Esophagus (tissue), 2 donors: Measurements from ENCODE around the gene C17orf113. TPM values are rescaled to one million over a fixed set of nuclear protein-coding genes. Genes with fewer than 3 reads are reported as not detected.
"Not testable (repeated sequence)": the region's sequence is repeated elsewhere in the genome, so short reads cannot be mapped to it uniquely, and the experiment has no call there.

ENCODE experiments used
- H3K27ac ChIP-seq, 2 donors: one replicate each; pipeline ENCODE4 v1.5.1; 2013; ENCODE audit warnings: low read depth in 2 of 2, mild to moderate bottlenecking in 2 of 2, inconsistent platforms in 1 of 2, low read length in 1 of 2, moderate library complexity in 1 of 2
- H3K27me3 ChIP-seq, 2 donors: one replicate each; pipeline ENCODE4 v1.6.1; 2013; ENCODE audit warnings: low read length in 2 of 2, control low read depth in 1 of 2, mild to moderate bottlenecking in 1 of 2; ENCODE audit not compliant: insufficient read depth in 2 of 2, control insufficient read depth in 1 of 2
- H3K36me3 ChIP-seq, 2 donors: one replicate each; pipeline ENCODE4 v1.6.1; 2013; ENCODE audit warnings: low read length in 1 of 2; ENCODE audit not compliant: control insufficient read depth in 2 of 2, insufficient read depth in 2 of 2
- H3K4me1 ChIP-seq, 2 donors: one replicate each; pipeline ENCODE4 v1.6.1; 2013; ENCODE audit warnings: low read length in 1 of 2; ENCODE audit not compliant: control insufficient read depth in 2 of 2, insufficient read depth in 2 of 2
- H3K4me3 ChIP-seq, 2 donors: one replicate each; pipeline ENCODE4 v1.5.1; 2013; ENCODE audit warnings: low read length in 2 of 2, mild to moderate bottlenecking in 2 of 2, low read depth in 1 of 2, moderate library complexity in 1 of 2
- H3K9me3 ChIP-seq, 2 donors: one replicate each; pipeline ENCODE4 v1.6.1; 2013; ENCODE audit warnings: mild to moderate bottlenecking in 2 of 2, low read depth in 1 of 2, low read length in 1 of 2, moderate library complexity in 1 of 2; ENCODE audit not compliant: control insufficient read depth in 2 of 2, insufficient read depth in 1 of 2
- WGBS, 2 donors: extraction: QIAGEN DNeasy Blood & Tissue Kit; methylation state at CpG; one replicate each; pipeline ENCODE4 v1.1.7; 2013; 5-methylcytosine and 5-hydroxymethylcytosine counted together
- polyA plus RNA-seq, 2 donors: library from polyadenylated mRNA; stranded (reverse); fragments of 200-250 nt; gene quantifications; one replicate each; pipeline ENCODE4 v1.2.3, GENCODE V29; 2013
- donor health status: healthy with polysubstance abuse.
- donor health status: Bipolar disorder and iron deficiency.

Gene C17orf113
- polyA plus RNA-seq, 2 donors = 0.32 to 0.39 TPM

GRCh38 chr17:42028791-42029127, 21.6 kb downstream of the C17orf113 start:
- Histone ChIP-seq H3K4me3 (no peak overlapping the region), H3K36me3 (peaks cover 0 to 6% of the 10 kb centered on the region in 2 donors), H3K27me3 (no peaks in the 10 kb centered on the region), H3K4me1 (peaks cover 0 to 7% of the 10 kb centered on the region in 2 donors), H3K27ac (no peak overlapping the region), H3K9me3 (no peaks in the 10 kb centered on the region)
- 75 to 80% methylated on average over 7 of the region's 7 CpGs for WGBS, 2 donors

- H3K9me3 ChIP-seq = no peaks in the 10 kb centered on the region
- no peaks in the 10 kb centered on the region for H3K27me3 ChIP-seq
- H3K4me1 ChIP-seq = peaks cover 0 to 7% of the 10 kb centered on the region in 2 donors
- no peak overlapping the region for H3K4me3 ChIP-seq
- H3K36me3 ChIP-seq = peaks cover 0 to 10% of the 10 kb centered on the region in 2 donors
- WGBS, 2 donors = 61 to 68% methylated on average over 19 of the region's 19 CpGs
- no peak overlapping the region for H3K27ac ChIP-seq
These were observed 22.2 kb downstream of the C17orf113 start for GRCh38 chr17:42027961-42028790.

- H3K36me3 ChIP-seq = peaks cover 0 to 14% of the 10 kb centered on the region in 2 donors
- H3K4me3 ChIP-seq = no peak overlapping the region
- H3K4me1 ChIP-seq = peaks cover 0 to 7% of the 10 kb centered on the region in 2 donors
- H3K9me3 ChIP-seq = no peaks in the 10 kb centered on the region
- H3K27me3 ChIP-seq = no peaks in the 10 kb centered on the region
- no peak overlapping the region for H3K27ac ChIP-seq
- WGBS, 2 donors = 71 to 73% methylated on average over 5 of the region's 5 CpGs
These were observed 22.9 kb downstream of the C17orf113 start for GRCh38 chr17:42027590-42027889.

GRCh38 chr17:42026857-42027589, 23.4 kb downstream of the C17orf113 start:
- 58 to 66% methylated on average over 17 of the region's 17 CpGs for WGBS, 2 donors
- Histone ChIP-seq H3K27me3 (no peaks in the 10 kb centered on the region), H3K36me3 (peaks cover 0 to 19% of the 10 kb centered on the region in 2 donors), H3K4me3 (no peak overlapping the region), H3K27ac (no peak overlapping the region), H3K9me3 (no peaks in the 10 kb centered on the region), H3K4me1 (peaks cover 0 to 7% of the 10 kb centered on the region in 2 donors)

- no peak overlapping the region for H3K4me3 ChIP-seq
- H3K27ac ChIP-seq = no peak overlapping the region
- no peaks in the 10 kb centered on the region for H3K9me3 ChIP-seq
- H3K27me3 ChIP-seq = no peaks in the 10 kb centered on the region
- WGBS, 2 donors = 94 to 97% methylated on average over 3 of the region's 3 CpGs
- H3K36me3 ChIP-seq = peaks cover 0 to 19% of the 10 kb centered on the region in 2 donors
- H3K4me1 ChIP-seq = peaks cover 0 to 9% of the 10 kb centered on the region in 2 donors
These were observed 24.5 kb downstream of the C17orf113 start for GRCh38 chr17:42025936-42026335.

- no peaks in the 10 kb centered on the region for H3K9me3 ChIP-seq
- peaks cover 0 to 10% of the 10 kb centered on the region in 2 donors for H3K4me1 ChIP-seq
- no peaks in the 10 kb centered on the region for H3K27me3 ChIP-seq
- H3K36me3 ChIP-seq = peaks cover 0 to 19% of the 10 kb centered on the region in 2 donors
- no peak overlapping the region for H3K4me3 ChIP-seq
- H3K27ac ChIP-seq = peak overlapping the region; percentile 7 to 91
- 53 to 58% methylated on average over 8 of the region's 8 CpGs for WGBS, 2 donors
These were observed 25.2 kb downstream of the C17orf113 start for GRCh38 chr17:42025191-42025579.

GRCh38 chr17:42023524-42024349, 26.7 kb downstream of the C17orf113 start:
- H3K9me3 ChIP-seq = no peaks in the 10 kb centered on the region
- no peaks in the 10 kb centered on the region for H3K27me3 ChIP-seq
- H3K27ac ChIP-seq = peak overlapping the region; percentile 76 to 91
- peaks cover 0 to 10% of the 10 kb centered on the region in 2 donors for H3K4me1 ChIP-seq
- 67 to 68% methylated on average over 15 of the region's 15 CpGs for WGBS, 2 donors
- no peak overlapping the region for H3K4me3 ChIP-seq
- peaks cover 0 to 19% of the 10 kb centered on the region in 2 donors for H3K36me3 ChIP-seq

- H3K4me3 ChIP-seq = peak overlapping the region in 1 of 2 donors; percentile 89
These were observed 29.6 kb downstream of the C17orf113 start for GRCh38 chr17:42020845-42021244.

More at GRCh38 chr17:42020845-42021244, 29.6 kb downstream of the C17orf113 start:
- Histone ChIP-seq H3K27ac (peak overlapping the region in 1 of 2 donors; percentile 82), H3K4me1 (peaks cover 0 to 19% of the 10 kb centered on the region in 2 donors), H3K36me3 (peaks cover 0 to 19% of the 10 kb centered on the region in 2 donors)
- not testable (repeated sequence) for H3K9me3 ChIP-seq, H3K27me3 ChIP-seq
- WGBS, 2 donors = 65 to 71% methylated on average over 8 of the region's 8 CpGs
